NK-92 treated with Interleukin-12 subunit alpha and Interleukin-12 subunit beta, amount 100 ng/mL, for 24 hours (cell line): ENCODE data around the gene ZBTB42.
"Not testable (repeated sequence)": the region's sequence is repeated elsewhere in the genome, so short reads cannot be mapped to it uniquely, and the experiment has no call there.

Source experiments
- DNase-seq: peaks from one replicate; lab custom pipeline; 2025; lab: John Stamatoyannopoulos, UW

The ZBTB42 gene

GRCh38 chr14:104810316-104810715 is 9.4 kb downstream of the ZBTB42 start:
- no peak for DNase-seq

- no peak for DNase-seq
Measured at GRCh38 chr14:104813286-104813685, 12.4 kb downstream of the ZBTB42 start.

GRCh38 chr14:104814701-104815100 is 13.8 kb downstream of the ZBTB42 start:
- not testable (repeated sequence) for DNase-seq

DNA sequence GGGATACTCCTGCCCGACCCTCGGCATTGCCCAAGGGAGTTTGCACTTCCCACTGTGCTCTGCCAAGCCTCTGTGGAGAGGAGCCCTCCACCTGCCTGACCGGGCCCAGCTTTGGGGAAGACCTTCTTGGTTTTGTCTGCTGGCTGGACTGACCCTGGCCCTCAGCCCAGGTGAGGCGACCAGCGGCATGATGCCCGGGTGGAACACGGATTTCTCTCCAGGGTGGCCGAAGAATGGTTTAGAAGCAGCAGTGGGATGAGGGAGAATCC is 15.6 kb downstream of the ZBTB42 start:
- no peak for DNase-seq

GRCh38 chr14:104817930-104818713 is 17.2 kb downstream of the ZBTB42 start:
- no peak for DNase-seq

- DNase-seq = no peak
Measured at GRCh38 chr14:104818714-104819161, 17.8 kb downstream of the ZBTB42 start.

DNA sequence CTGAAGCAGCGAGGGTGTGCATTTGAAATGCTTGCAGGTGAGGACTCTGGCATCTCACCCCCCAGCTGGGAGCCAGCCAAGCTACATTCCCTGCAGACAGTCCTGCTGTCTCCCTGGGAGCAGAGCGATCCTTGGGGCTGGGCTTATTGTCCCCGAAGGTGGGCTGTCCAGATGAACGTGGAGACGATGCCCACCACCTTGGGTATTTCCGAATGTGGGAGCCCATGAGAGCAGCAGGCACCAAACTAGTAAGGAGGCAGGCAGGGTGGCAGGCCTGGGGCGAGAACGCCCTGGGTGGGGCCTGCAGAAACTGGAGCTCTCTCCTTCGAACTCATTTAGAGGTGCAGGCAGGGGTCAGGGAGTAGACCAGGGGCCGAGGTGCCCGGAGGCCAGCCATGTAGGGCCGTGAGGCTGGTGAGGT is 18.5 kb downstream of the ZBTB42 start:
- no peak for DNase-seq

DNA sequence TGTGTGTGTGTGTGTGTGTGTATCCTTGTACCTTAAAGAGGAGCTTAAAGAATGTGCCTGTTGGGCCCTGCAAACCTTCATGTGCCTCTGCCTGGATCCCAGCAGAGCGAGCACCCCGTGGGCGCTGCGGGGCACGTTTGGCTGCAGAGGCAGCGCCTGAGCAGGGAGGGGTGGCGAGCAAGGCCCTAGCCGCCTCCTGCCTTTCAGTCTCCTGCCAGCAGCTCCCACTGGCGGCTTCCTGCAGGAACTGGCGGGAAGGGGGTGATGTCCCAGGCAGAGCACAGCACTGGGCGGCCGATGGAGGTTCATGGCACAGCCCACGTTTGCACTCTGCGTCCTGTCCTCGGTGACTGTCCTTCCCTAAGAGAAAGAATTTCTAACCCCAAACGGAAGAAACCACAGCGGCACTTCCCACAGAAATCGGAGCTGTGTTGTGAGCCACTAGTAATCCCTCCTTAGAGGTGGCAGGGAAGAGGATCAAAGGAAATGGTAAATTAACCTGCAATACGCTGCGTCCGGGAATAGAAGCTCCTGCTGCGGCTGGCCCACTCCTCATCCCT is 19.8 kb downstream of the ZBTB42 start:
- DNase-seq = no peak

DNA sequence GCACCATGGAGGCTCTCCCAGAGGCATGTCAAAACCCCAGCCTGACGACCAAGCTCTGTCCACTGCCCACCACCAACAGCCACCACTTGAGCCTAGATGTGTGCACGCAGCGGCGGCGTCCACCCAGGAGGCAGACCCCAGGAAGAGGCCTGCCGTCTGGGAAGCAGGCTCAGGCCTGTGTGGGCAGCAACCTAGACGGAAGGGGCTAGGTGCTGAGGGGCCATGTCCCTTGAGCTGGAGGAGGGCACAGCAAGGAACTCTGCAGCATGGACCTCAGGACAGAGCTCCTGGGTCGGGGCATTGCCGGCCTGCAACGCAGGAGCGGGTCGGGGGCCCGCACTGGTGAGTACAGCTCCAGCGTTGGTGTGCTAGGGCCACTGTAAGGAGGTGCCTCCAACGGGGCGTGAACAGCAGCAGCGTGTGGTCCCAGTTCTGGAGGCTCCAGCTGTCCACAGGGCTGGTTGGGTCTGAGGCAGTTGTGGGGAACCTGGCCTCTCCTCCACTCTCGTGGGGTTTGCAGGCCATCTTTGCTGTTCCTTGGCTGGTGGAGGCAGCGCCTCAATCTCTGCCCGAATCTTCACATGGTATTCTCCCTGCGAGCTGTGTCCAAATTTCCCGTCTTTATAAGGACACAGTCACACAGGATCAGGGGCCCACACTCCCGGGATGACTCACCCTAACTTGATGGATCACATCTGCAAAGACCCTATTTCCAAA is 20.5 kb downstream of the ZBTB42 start:
- no peak for DNase-seq

DNA sequence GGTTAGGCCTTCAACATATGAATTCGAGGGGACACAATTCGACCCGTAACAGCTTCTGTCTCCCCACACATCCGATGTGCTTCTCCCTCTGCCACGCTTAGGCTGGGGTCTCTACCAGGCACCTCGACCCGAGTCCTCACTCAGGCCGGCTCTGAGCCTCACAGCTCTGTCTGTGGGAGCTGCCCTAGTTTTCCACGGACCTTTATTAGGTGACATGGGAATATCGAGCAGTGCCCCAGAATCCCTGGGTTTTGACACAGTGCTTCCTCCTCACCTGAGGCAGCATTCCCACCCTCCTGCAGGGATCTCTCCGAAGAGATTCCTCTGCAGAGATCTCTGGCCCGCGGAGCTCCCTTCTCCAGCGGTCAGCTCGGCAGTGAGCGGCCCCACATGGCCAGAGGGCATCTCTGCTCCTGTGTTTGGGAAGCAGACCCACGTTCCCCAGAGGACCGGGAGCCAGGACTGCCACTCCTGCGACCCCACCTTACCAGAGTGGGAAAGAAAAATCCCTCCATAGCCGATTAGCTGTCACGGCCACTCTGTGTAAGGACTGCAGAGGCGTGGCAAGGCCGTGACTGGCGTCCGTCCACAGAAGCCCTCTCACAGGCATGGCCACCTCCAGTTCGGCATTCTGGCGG is 21.2 kb downstream of the ZBTB42 start:
- no peak for DNase-seq

- no peak for DNase-seq
Measured at GRCh38 chr14:104822821-104823615, 22.1 kb downstream of the ZBTB42 start.

DNA sequence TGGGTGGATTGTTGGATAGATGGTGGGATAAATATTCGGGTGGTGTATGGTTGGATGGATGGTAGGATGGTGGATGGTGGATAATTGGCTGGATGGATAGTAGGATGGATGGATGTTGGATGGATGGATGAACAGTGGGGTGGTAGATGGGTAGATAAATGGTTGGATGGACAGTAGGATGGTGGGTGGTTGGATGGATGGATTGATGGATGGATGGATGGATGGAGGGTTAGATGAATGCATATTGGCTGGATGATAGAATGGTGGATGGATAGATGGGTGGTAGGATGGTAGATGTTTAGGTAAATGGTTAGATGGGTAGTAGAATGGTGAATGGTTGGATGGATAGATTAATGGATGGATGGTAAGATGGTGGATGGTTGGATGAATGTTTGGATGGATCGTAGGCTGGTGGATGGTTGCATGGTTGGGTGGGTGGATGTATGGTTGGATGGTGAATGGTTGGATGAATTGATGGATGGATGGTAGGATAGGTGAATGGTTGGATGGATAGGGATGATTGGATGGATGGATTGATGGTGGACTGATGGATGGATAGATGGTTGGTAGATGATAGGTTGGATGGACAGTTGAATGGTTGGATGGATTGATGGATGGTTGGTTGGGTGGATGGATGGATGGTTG is 23.6 kb downstream of the ZBTB42 start:
- no peak for DNase-seq

GRCh38 chr14:104826189-104826860 is 25.4 kb downstream of the ZBTB42 start:
- no peak for DNase-seq

DNA sequence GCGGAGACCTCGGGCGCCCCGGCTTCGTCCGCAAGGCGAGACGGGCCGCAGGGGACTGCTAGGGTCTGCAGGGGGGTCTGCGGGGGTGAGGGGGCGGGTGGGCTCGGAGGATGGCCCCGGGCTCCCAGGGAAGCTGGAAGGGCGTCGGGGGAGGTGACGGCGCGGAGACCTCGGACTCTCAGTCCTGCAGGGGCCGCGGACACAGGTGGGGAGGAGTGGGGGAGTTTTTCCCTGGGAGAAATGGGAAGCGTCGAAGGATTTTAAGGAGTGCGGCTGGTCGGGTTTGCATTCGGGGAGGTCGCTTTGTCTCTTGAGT is 25.9 kb downstream of the ZBTB42 start:
- DNase-seq = no peak

DNA sequence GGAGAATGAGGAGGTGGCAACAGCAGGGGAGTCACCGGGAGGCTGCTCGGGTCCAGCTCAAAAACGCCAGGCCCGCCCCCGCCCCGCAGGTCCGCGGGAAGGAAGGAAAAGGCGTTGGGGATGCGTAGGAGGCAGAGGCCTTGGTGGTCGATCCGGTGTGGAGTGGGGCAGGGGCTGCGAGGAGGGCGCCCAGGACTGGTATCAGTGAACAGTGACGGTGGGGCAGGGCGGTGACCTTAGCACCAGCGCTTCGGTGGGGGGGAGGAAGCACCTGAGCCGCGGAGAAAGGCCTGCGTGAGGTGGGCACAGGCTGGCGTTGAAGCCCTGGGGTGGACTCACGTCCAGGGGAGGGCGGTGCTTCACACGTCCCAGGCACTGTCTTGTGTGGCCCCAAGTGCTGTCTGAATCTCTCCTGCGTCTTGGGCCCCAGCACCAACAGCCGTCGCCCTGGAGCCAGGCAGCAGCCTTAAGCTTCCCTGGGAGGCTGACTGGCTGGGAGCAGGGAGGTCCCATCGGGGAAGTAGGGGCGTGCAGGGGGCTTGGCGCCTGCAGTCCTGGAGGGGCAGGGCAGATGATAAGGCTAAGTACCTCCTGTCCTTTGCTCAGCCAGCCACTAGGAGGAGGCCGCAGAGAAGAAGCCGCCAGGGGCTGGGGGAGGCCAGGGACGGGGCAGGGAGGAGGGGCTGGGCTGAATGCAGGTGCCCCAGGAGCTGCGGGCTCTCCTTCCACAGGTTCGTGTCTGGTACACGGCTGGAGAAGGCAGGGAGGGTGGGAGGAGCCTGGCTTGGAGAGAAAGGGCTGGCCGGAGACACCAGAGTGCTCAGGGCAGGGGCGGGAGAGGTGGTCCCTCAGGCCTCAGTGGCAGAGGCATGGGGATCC is 26.5 kb downstream of the ZBTB42 start:
- DNase-seq = no peak

DNA sequence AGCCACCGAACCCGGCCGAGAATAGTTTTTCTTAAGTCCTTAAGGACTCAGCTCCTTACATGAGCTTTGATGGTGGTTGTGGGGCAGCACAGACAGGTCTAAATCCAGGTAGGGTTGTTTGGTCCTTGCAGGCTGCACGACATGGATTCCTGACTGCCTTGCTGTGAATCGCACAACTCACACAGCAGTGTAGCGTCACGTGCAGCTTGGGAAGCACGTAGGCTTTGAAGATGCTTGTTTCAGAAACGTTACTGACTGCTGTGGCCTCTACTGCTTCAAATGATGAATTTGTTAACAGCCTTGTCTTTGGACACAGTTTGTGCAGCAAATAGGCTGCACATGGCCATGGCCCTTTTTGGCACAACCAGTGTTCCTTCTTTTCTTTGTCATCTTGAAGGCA is 29.9 kb downstream of the ZBTB42 start:
- no peak for DNase-seq

DNA sequence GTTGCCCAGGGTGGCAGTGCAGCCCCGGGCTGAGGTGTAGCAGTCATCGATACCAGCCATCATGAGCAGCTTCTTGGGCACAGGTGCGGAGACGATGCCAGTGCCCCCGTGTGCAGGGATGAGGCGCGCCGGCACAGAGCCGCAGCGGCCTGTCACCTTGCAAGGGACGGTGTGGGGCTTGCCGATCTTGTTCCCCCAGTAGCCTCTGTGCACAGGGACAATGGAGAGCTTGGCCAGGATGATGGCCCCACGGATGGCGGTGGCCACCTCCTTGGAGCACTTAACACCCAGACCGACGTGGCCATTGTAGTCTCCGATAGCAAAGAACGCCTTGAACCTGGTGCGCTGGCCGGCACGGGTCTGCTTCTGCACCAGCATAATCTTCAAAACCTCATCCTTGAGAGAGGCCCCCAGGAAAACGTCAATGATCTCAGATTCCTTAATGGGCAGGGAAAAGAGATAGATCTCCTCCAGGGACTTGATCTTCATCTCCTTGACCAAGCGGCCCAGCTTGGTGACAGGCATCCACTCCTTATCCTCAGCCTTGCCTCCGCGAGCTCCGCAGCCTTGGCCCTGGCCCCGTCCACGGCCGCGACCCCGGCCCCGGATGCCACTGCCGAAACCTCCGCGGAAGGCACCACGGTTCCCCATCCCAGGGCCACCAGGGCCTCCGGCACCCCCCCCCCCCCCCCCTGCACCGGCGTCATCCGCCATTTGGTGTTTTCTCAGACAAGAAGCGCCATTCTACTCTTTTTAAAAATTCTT is 35.5 kb downstream of the ZBTB42 start:
- not testable (repeated sequence) for DNase-seq

DNA sequence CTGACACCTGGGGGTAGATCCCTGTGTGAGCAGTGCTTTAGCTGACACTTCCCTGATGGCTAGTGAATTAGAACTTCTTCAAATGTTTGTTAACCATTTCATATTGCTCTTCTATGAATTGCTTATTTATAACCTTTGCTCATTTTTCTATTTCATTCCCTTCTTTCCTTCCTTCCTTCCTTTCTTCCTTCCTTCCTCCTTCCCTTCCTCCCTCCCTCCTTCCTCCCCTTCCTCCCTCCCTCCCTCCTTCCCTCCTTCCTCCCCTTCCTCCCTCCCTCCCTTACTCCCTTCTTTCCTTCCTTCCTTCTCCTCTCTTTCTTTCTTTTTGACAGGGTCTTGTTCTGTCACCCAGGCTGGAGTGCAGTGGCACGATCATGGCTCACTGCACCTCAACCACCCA is 40.8 kb downstream of the ZBTB42 start:
- DNase-seq = no peak

GRCh38 chr14:104843006-104843405 is 42.1 kb downstream of the ZBTB42 start:
- DNase-seq = no peak
